ENCODE measurements around the gene TRA2B. TPM values are rescaled to one million over a fixed set of nuclear protein-coding genes. Genes with fewer than 3 reads are reported as not detected.

TRA2B gene
- total RNA-seq, 2 experiments from 2014 or later: 228 to 344 TPM

GRCh38 chr3:185928496-185928895 lies 9.3 kb downstream of the TRA2B start:
- Mint-ChIP-seq H3K36me3 (ENCODE audit: low read depth) (peaks cover 96% of the 10 kb centered on the region), H3K27ac (peak overlapping the region; percentile 84), H3K9me3 (ENCODE audit: low read depth) (no peaks in the 10 kb centered on the region), H3K4me3 (peak overlapping the region; percentile 97), H3K4me1 (peaks cover 92% of the 10 kb centered on the region), H3K27me3 (no peaks in the 10 kb centered on the region)
- intact Hi-C loops (cut with DNase I, micrococcal nuclease): loop anchor here (1.0 to 5.0 kb wide), 2 partner anchors 8 to 101 kb away; partner anchors contain the start of gene IGF2BP2 (in 1 of the 2)
- no peak for DNase-seq
- ChIA-PET POLR2A (interaction anchor here (2.9 to 4.7 kb wide), 3 partner anchors 8 to 14 kb away, joined by 10 to 36 read pairs (median 10); partner anchors contain the start of gene TRA2B), CTCF (interaction anchor here (0.6 to 3.5 kb wide), 5 partner anchors 10 to 689 kb away, joined by 4 to 39 read pairs (median 6); no protein-coding TSS in a partner anchor)
- peak; percentile 27 for ATAC-seq

- no peaks in the 10 kb centered on the region for H3K9me3 Mint-ChIP-seq (ENCODE audit: low read depth)
- DNase-seq (no peak), ATAC-seq (no peak)
- H3K4me1 Mint-ChIP-seq: peaks cover 88% of the 10 kb centered on the region
- intact Hi-C loops (cut with DNase I, micrococcal nuclease): loop anchor here (1.0 to 5.0 kb wide), 2 partner anchors 9 to 100 kb away; partner anchors contain the start of gene IGF2BP2 (in 1 of the 2)
- peak overlapping the region; percentile 84 for H3K27ac Mint-ChIP-seq
- CTCF ChIA-PET: interaction anchor here (0.6 to 3.5 kb wide), 5 partner anchors 9 to 689 kb away, joined by 3 to 39 read pairs (median 6); no protein-coding TSS in a partner anchor
- H3K4me3 Mint-ChIP-seq: peak overlapping the region; percentile 97
- H3K27me3 Mint-ChIP-seq: no peaks in the 10 kb centered on the region
- POLR2A ChIA-PET: interaction anchor here (0.6 to 4.7 kb wide), 8 partner anchors 9 to 563 kb away, joined by 3 to 36 read pairs (median 6); partner anchors contain the start of gene TRA2B
- peaks cover 98% of the 10 kb centered on the region for H3K36me3 Mint-ChIP-seq (ENCODE audit: low read depth)
Observed at GRCh38 chr3:185927501-185928200, 10.2 kb downstream of the TRA2B start.

- Mint-ChIP-seq H3K27me3 (no peaks in the 10 kb centered on the region), H3K36me3 (ENCODE audit: low read depth) (peaks cover 97% of the 10 kb centered on the region), H3K4me1 (peaks cover 81% of the 10 kb centered on the region), H3K27ac (peak overlapping the region; percentile 74), H3K9me3 (ENCODE audit: low read depth) (no peaks in the 10 kb centered on the region), H3K4me3 (peak overlapping the region; percentile 34)
- ATAC-seq (no peak), DNase-seq (no peak)
- CTCF ChIA-PET: interaction anchor here (1.4 to 3.5 kb wide), 3 partner anchors 17 to 691 kb away, joined by 4 to 39 read pairs (median 6); no protein-coding TSS in a partner anchor
- intact Hi-C loops (cut with DNase I, micrococcal nuclease): loop anchor here in 1 of 2 experiments (5.0 kb wide), 1 partner anchor 99 kb away; the partner anchor contains the start of gene IGF2BP2
- POLR2A ChIA-PET: interaction anchor here (1.6 to 4.7 kb wide), 3 partner anchors 9 to 12 kb away, joined by 4 to 36 read pairs (median 10); partner anchors contain the start of gene TRA2B
Observed at GRCh38 chr3:185926445-185926844, 11.4 kb downstream of the TRA2B start.

GRCh38 chr3:185925353-185925752 lies 12.5 kb downstream of the TRA2B start:
- Mint-ChIP-seq H3K27ac (peak overlapping the region; percentile 45), H3K27me3 (no peaks in the 10 kb centered on the region), H3K4me3 (no peak overlapping the region), H3K4me1 (peaks cover 70% of the 10 kb centered on the region), H3K9me3 (ENCODE audit: low read depth) (no peaks in the 10 kb centered on the region), H3K36me3 (ENCODE audit: low read depth) (peaks cover 93% of the 10 kb centered on the region)
- ATAC-seq: no peak
- no peak for DNase-seq
- CTCF ChIA-PET: interaction anchor here (0.6 to 1.4 kb wide), 5 partner anchors 11 to 691 kb away, joined by 3 to 7 read pairs (median 3); no protein-coding TSS in a partner anchor
- POLR2A ChIA-PET: interaction anchor here (0.6 to 4.7 kb wide), 4 partner anchors 11 to 620 kb away, joined by 3 to 36 read pairs (median 4); partner anchors contain the start of gene TRA2B
- intact Hi-C loops (cut with DNase I, micrococcal nuclease): loop anchor here in 1 of 2 experiments (5.0 kb wide), 1 partner anchor 98 kb away; the partner anchor contains the start of gene IGF2BP2

GRCh38 chr3:185924375-185924774 lies 13.4 kb downstream of the TRA2B start:
- no peak for DNase-seq
- no peak for ATAC-seq

GRCh38 chr3:185920184-185920583 lies 17.6 kb downstream of the TRA2B start:
- CTCF ChIA-PET: interaction anchor here (0.7 kb wide), 1 partner anchor 335 kb away, joined by 4 read pairs; no protein-coding TSS in a partner anchor
- H3K27me3 Mint-ChIP-seq: no peaks in the 10 kb centered on the region
- intact Hi-C loops (cut with DNase I, micrococcal nuclease): no loop called here

More at GRCh38 chr3:185924375-185924774, 13.4 kb downstream of the TRA2B start:
- ChIA-PET CTCF (interaction anchor here (1.3 to 2.7 kb wide), 2 partner anchors 19 to 616 kb away, joined by 3 to 16 read pairs; no protein-coding TSS in a partner anchor), POLR2A (interaction anchor here (0.7 to 4.7 kb wide), 4 partner anchors 10 to 835 kb away, joined by 3 to 36 read pairs (median 6); partner anchors contain the start of gene TRA2B)
- Mint-ChIP-seq H3K4me3 (no peak overlapping the region), H3K27me3 (no peaks in the 10 kb centered on the region), H3K27ac (peak overlapping the region; percentile 11), H3K9me3 (ENCODE audit: low read depth) (no peaks in the 10 kb centered on the region), H3K4me1 (peaks cover 60% of the 10 kb centered on the region), H3K36me3 (ENCODE audit: low read depth) (peaks cover 92% of the 10 kb centered on the region)
- intact Hi-C loops (cut with DNase I, micrococcal nuclease): no loop called here

GRCh38 chr3:185916042-185916833 lies 21.6 kb downstream of the TRA2B start:
- Mint-ChIP-seq H3K4me1 (peaks cover 3% of the 10 kb centered on the region), H3K27ac (peak overlapping the region; percentile 24), H3K9me3 (ENCODE audit: low read depth) (no peaks in the 10 kb centered on the region), H3K4me3 (no peak overlapping the region), H3K27me3 (no peaks in the 10 kb centered on the region), H3K36me3 (ENCODE audit: low read depth) (peaks cover 63% of the 10 kb centered on the region)
- DNase-seq: no peak
- ATAC-seq: no peak
- ChIA-PET CTCF (interaction anchor here (1.0 kb wide), 1 partner anchor 27 kb away, joined by 3 read pairs; no protein-coding TSS in a partner anchor), POLR2A (no interaction called here)
- intact Hi-C loops (cut with DNase I, micrococcal nuclease): loop anchor here in 1 of 2 experiments (2.0 to 10.0 kb wide), 2 partner anchors 15 to 251 kb away; no protein-coding TSS in a partner anchor

More at GRCh38 chr3:185920184-185920583, 17.6 kb downstream of the TRA2B start:
- DNase-seq (no peak), ATAC-seq (no peak)
- POLR2A ChIA-PET: no interaction called here
- Mint-ChIP-seq H3K36me3 (ENCODE audit: low read depth) (peaks cover 88% of the 10 kb centered on the region), H3K4me1 (peaks cover 24% of the 10 kb centered on the region), H3K9me3 (ENCODE audit: low read depth) (no peaks in the 10 kb centered on the region), H3K27ac (no peak overlapping the region), H3K4me3 (no peak overlapping the region)

- peak overlapping the region; percentile 83 for H3K27ac Mint-ChIP-seq
Observed at GRCh38 chr3:185915642-185916041, 22.2 kb downstream of the TRA2B start.

GRCh38 chr3:185914911-185915629 lies 22.7 kb downstream of the TRA2B start:
- Mint-ChIP-seq H3K4me1 (peaks cover 3% of the 10 kb centered on the region), H3K27me3 (no peaks in the 10 kb centered on the region), H3K4me3 (no peak overlapping the region), H3K27ac (peak overlapping the region; percentile 83), H3K9me3 (ENCODE audit: low read depth) (no peaks in the 10 kb centered on the region), H3K36me3 (ENCODE audit: low read depth) (peaks cover 56% of the 10 kb centered on the region)
- ChIA-PET CTCF (interaction anchor here (0.6 to 1.5 kb wide), 3 partner anchors 10 to 321 kb away, joined by 3 to 6 read pairs (median 4); no protein-coding TSS in a partner anchor), POLR2A (interaction anchor here (0.6 to 2.0 kb wide), 7 partner anchors 8 to 546 kb away, joined by 3 to 10 read pairs (median 4); no protein-coding TSS in a partner anchor)
- DNase-seq (no peak), ATAC-seq (no peak)
- intact Hi-C loops (cut with DNase I, micrococcal nuclease): loop anchor here (5.0 to 10.0 kb wide), 2 partner anchors 88 to 250 kb away; partner anchors contain the start of gene IGF2BP2 (in 1 of the 2)

More at GRCh38 chr3:185915642-185916041, 22.2 kb downstream of the TRA2B start:
- ChIA-PET POLR2A (interaction anchor here (1.3 kb wide), 1 partner anchor 17 kb away, joined by 7 read pairs; no protein-coding TSS in a partner anchor), CTCF (interaction anchor here (1.0 kb wide), 1 partner anchor 28 kb away, joined by 3 read pairs; no protein-coding TSS in a partner anchor)
- DNase-seq: no peak
- H3K27me3 Mint-ChIP-seq: no peaks in the 10 kb centered on the region
- no peak for ATAC-seq
- peaks cover 58% of the 10 kb centered on the region for H3K36me3 Mint-ChIP-seq (ENCODE audit: low read depth)
- intact Hi-C loops (cut with DNase I, micrococcal nuclease): loop anchor here in 1 of 2 experiments (2.0 to 10.0 kb wide), 2 partner anchors 15 to 251 kb away; no protein-coding TSS in a partner anchor
- peaks cover 3% of the 10 kb centered on the region for H3K4me1 Mint-ChIP-seq
- H3K9me3 Mint-ChIP-seq (ENCODE audit: low read depth): no peaks in the 10 kb centered on the region
- H3K4me3 Mint-ChIP-seq: no peak overlapping the region

Data from activated CD4-positive, alpha-beta T cell treated with anti-CD3 and anti-CD28 coated beads for 36 hours (primary cell).